Trophoblast cell (in vitro differentiated cells and primary cell): ENCODE data around the gene DHRS1.

Experiments used
- DNase-seq, 2 donors: peaks; one replicate each; pipeline ENCODE4 v3.0.0-alpha.2; 2016
- H2AFZ ChIP-seq: 2 replicates; pipeline ENCODE4 v1.6.1; 2013; ENCODE audit warnings: low read length, moderate library complexity, mild to moderate bottlenecking; ENCODE audit not compliant: insufficient read depth, poor library complexity
- H2AK5ac ChIP-seq: 2 replicates; pipeline ENCODE4 v1.6.1; 2013; ENCODE audit warnings: mild to moderate bottlenecking, low read length
- H2BK120ac ChIP-seq: 2 replicates; pipeline ENCODE4 v1.6.1; 2013; ENCODE audit warnings: low read length, mild to moderate bottlenecking, moderate library complexity; ENCODE audit not compliant: insufficient read depth, poor library complexity
- H2BK12ac ChIP-seq: 2 replicates; pipeline ENCODE4 v1.6.1; 2013; ENCODE audit warnings: mild to moderate bottlenecking, low read length, moderate library complexity
- H2BK5ac ChIP-seq: 2 replicates; pipeline ENCODE4 v1.6.1; 2013; ENCODE audit warnings: low read length, low read depth, moderate library complexity, mild to moderate bottlenecking; ENCODE audit not compliant: poor library complexity
- H3K14ac ChIP-seq: 2 replicates; pipeline ENCODE4 v1.6.1; 2013; ENCODE audit warnings: mild to moderate bottlenecking, low read length
- H3K18ac ChIP-seq: 2 replicates; pipeline ENCODE4 v1.6.1; 2013; ENCODE audit warnings: mild to moderate bottlenecking, low read length
- H3K23ac ChIP-seq: 2 replicates; pipeline ENCODE4 v1.6.1; 2013; ENCODE audit warnings: low read length
- H3K27ac ChIP-seq: 2 replicates; pipeline ENCODE4 v1.5.1; 2013; ENCODE audit warnings: low read depth, mild to moderate bottlenecking, inconsistent platforms, low read length, moderate library complexity
- H3K27me3 ChIP-seq: 2 replicates; pipeline ENCODE4 v1.6.1; 2013; ENCODE audit warnings: inconsistent platforms, mild to moderate bottlenecking, low read length, moderate library complexity; ENCODE audit not compliant: insufficient read depth
- H3K36me3 ChIP-seq, 2 experiments: 1 replicate in 1 of 2; 2 replicates in 1 of 2; pipeline ENCODE4 v1.6.1; 2013; ENCODE audit warnings: low read length in 2 of 2, mild to moderate bottlenecking in 2 of 2, moderate library complexity in 1 of 2; ENCODE audit not compliant: insufficient read depth in 2 of 2, control insufficient read depth in 1 of 2
- H3K4ac ChIP-seq: 2 replicates; pipeline ENCODE4 v1.6.1; 2013; ENCODE audit warnings: low read depth, mild to moderate bottlenecking, low read length, moderate library complexity
- H3K4me1 ChIP-seq, 2 experiments: 1 replicate in 1 of 2; 2 replicates in 1 of 2; pipeline ENCODE4 v1.6.1; 2013; ENCODE audit warnings: low read length in 2 of 2, mild to moderate bottlenecking in 2 of 2, moderate library complexity in 1 of 2; ENCODE audit not compliant: insufficient read depth in 2 of 2, control insufficient read depth in 1 of 2
- H3K4me2 ChIP-seq: 2 replicates; pipeline ENCODE4 v1.6.1; 2013; ENCODE audit warnings: inconsistent platforms, mild to moderate bottlenecking, low read length, moderate library complexity
- H3K4me3 ChIP-seq: 2 replicates; pipeline ENCODE4 v1.5.1; 2013; ENCODE audit warnings: mild to moderate bottlenecking, low read depth, low read length, inconsistent platforms
- H3K79me1 ChIP-seq: one replicate; pipeline ENCODE4 v1.6.1; 2013; ENCODE audit warnings: low read length
- H3K79me2 ChIP-seq: 2 replicates; pipeline ENCODE4 v1.6.1; 2013; ENCODE audit warnings: low read length, mild to moderate bottlenecking; ENCODE audit not compliant: control insufficient read depth, insufficient read depth, poor library complexity
- H3K9ac ChIP-seq: 2 replicates; pipeline ENCODE4 v1.6.1; 2013; ENCODE audit warnings: mild to moderate bottlenecking, low read length
- H3K9me3 ChIP-seq: 2 replicates; pipeline ENCODE4 v1.6.1; 2013; ENCODE audit warnings: low read depth, mild to moderate bottlenecking, control low read depth, inconsistent platforms, low read length; ENCODE audit not compliant: insufficient read depth
- H4K12ac ChIP-seq: 2 replicates; pipeline ENCODE4 v1.6.1; 2013; ENCODE audit warnings: low read depth, mild to moderate bottlenecking, low read length, moderate library complexity
- H4K8ac ChIP-seq: 2 replicates; pipeline ENCODE4 v1.6.1; 2013; ENCODE audit warnings: low read depth, mild to moderate bottlenecking, low read length, moderate library complexity
- H4K91ac ChIP-seq: one replicate; pipeline ENCODE4 v1.6.1; 2013; ENCODE audit warnings: low read depth, mild to moderate bottlenecking, low read length, moderate library complexity
- WGBS: extraction: QIAGEN DNeasy Blood & Tissue Kit; methylation state at CpG from one replicate; pipeline ENCODE4 v1.1.7; 2013; ENCODE audit warnings: missing lambda C conversion rate; ENCODE audit not compliant: insufficient read length, insufficient coverage; ENCODE audit errors: extremely low coverage; 5-methylcytosine and 5-hydroxymethylcytosine counted together

The DHRS1 gene

GRCh38 chr14:24263848-24264247 is 35.7 kb downstream of the DHRS1 start:
- H4K12ac ChIP-seq, result no peak overlapping the region
- peak overlapping the region; percentile 41 for H3K4me2 ChIP-seq
- no peaks in the 10 kb centered on the region for H3K27me3 ChIP-seq
- peaks cover 37 to 47% of the 10 kb centered on the region in 2 experiments for H3K36me3 ChIP-seq
- H3K9me3 ChIP-seq, result no peaks in the 10 kb centered on the region
- H2BK120ac ChIP-seq, result peak overlapping the region; percentile 86
- peak overlapping the region; percentile 81 for H3K14ac ChIP-seq
- H2AK5ac ChIP-seq, result peak overlapping the region; percentile 72
- H3K4ac ChIP-seq, result peak overlapping the region; percentile 37
- peak overlapping the region; percentile 89 for H2BK12ac ChIP-seq
- no peak overlapping the region for H3K23ac ChIP-seq
- H3K79me2 ChIP-seq, result peaks cover 10% of the 10 kb centered on the region
- WGBS, result no CpG with 5 or more reads among the region's 6 CpGs
- peak overlapping the region; percentile 98 for H3K27ac ChIP-seq
- H2BK5ac ChIP-seq, result peak overlapping the region; percentile 76
- no peak overlapping the region for H2AFZ ChIP-seq
- no peak overlapping the region for H3K4me3 ChIP-seq
- no peak overlapping the region for H3K9ac ChIP-seq
- H4K91ac ChIP-seq, result peak overlapping the region; percentile 92
- peak in 1 of 2 donors; percentile 79 for DNase-seq
- H3K79me1 ChIP-seq, result peaks cover 32% of the 10 kb centered on the region
- peak overlapping the region; percentile 63 for H3K18ac ChIP-seq
- peak overlapping the region; percentile 68 for H4K8ac ChIP-seq
- peaks cover 35 to 37% of the 10 kb centered on the region in 2 experiments for H3K4me1 ChIP-seq

GRCh38 chr14:24262821-24263733 is 36.5 kb downstream of the DHRS1 start, which contains the start of gene TGM1:
TGM1 (minus strand) TSS chr14:24263177; CDS start chr14:24262352, 825 bp downstream.
- H3K79me1 ChIP-seq, result peaks cover 32% of the 10 kb centered on the region
- H3K36me3 ChIP-seq, result peaks cover 41 to 48% of the 10 kb centered on the region in 2 experiments
- peak within 1 kb of the TSS; percentile 89 for H2BK12ac ChIP-seq
- H3K4me2 ChIP-seq, result peak within 1 kb of the TSS; percentile 43
- no peak within 1 kb of the TSS for H3K4me3 ChIP-seq
- peak within 1 kb of the TSS; percentile 81 for H3K14ac ChIP-seq
- peak within 1 kb of the TSS; percentile 98 for H3K27ac ChIP-seq
- H3K4ac ChIP-seq, result peak within 1 kb of the TSS; percentile 84
- no CpG with 5 or more reads among the region's 14 CpGs for WGBS
- peaks cover 35 to 37% of the 10 kb centered on the region in 2 experiments for H3K4me1 ChIP-seq
- peak within 1 kb of the TSS; percentile 56 for H4K12ac ChIP-seq
- DNase-seq, result peak; percentile 56 to 60
- no peak within 1 kb of the TSS for H3K9ac ChIP-seq
- no peaks in the 10 kb centered on the region for H3K27me3 ChIP-seq
- H2BK120ac ChIP-seq, result peak within 1 kb of the TSS; percentile 86
- H2AFZ ChIP-seq, result peak within 1 kb of the TSS; percentile 14
- H3K9me3 ChIP-seq, result no peaks in the 10 kb centered on the region
- H3K18ac ChIP-seq, result peak within 1 kb of the TSS; percentile 90
- peaks cover 10% of the 10 kb centered on the region for H3K79me2 ChIP-seq
- peak within 1 kb of the TSS; percentile 96 for H4K91ac ChIP-seq
- H2BK5ac ChIP-seq, result peak within 1 kb of the TSS; percentile 90
- H3K23ac ChIP-seq, result no peak within 1 kb of the TSS
- peak within 1 kb of the TSS; percentile 85 for H2AK5ac ChIP-seq
- H4K8ac ChIP-seq, result peak within 1 kb of the TSS; percentile 91

GRCh38 chr14:24261969-24262327 is 37.6 kb downstream of the DHRS1 start:
- DNase-seq, result no peak
- whole genome bisulfite sequencing, result no CpG with 5 or more reads among the region's 19 CpGs
- H3K23ac ChIP-seq, result no peak overlapping the region

GRCh38 chr14:24261256-24261968 is 38.2 kb downstream of the DHRS1 start:
- Histone ChIP-seq H2AFZ (no peak overlapping the region), H3K4ac (no peak overlapping the region), H3K14ac (no peak overlapping the region), H3K18ac (no peak overlapping the region), H3K9me3 (no peaks in the 10 kb centered on the region), H3K23ac (no peak overlapping the region), H3K4me2 (no peak overlapping the region), H4K12ac (no peak overlapping the region), H4K8ac (no peak overlapping the region), H3K79me1 (peaks cover 32% of the 10 kb centered on the region), H3K79me2 (peaks cover 10% of the 10 kb centered on the region), H3K4me1 (peaks cover 32 to 34% of the 10 kb centered on the region in 2 experiments), H2AK5ac (peak overlapping the region; percentile 8), H3K4me3 (no peak overlapping the region), H4K91ac (peak overlapping the region; percentile 96), H2BK12ac (no peak overlapping the region), H3K27ac (no peak overlapping the region), H3K9ac (no peak overlapping the region), H3K36me3 (peaks cover 33 to 38% of the 10 kb centered on the region in 2 experiments), H2BK120ac (no peak overlapping the region), H3K27me3 (no peaks in the 10 kb centered on the region), H2BK5ac (peak overlapping the region; percentile 7)
- DNase-seq, result no peak
- WGBS, result no CpG with 5 or more reads among the region's 20 CpGs

More at GRCh38 chr14:24261969-24262327, 37.6 kb downstream of the DHRS1 start:
- Histone ChIP-seq H3K27me3 (no peaks in the 10 kb centered on the region), H2BK12ac (peak overlapping the region; percentile 89), H3K4me1 (peaks cover 32 to 34% of the 10 kb centered on the region in 2 experiments), H4K12ac (no peak overlapping the region), H2BK120ac (peak overlapping the region; percentile 65), H3K18ac (peak overlapping the region; percentile 90), H2BK5ac (peak overlapping the region; percentile 7), H2AFZ (no peak overlapping the region), H2AK5ac (peak overlapping the region; percentile 85), H3K9me3 (no peaks in the 10 kb centered on the region), H4K91ac (peak overlapping the region; percentile 96), H3K27ac (peak overlapping the region; percentile 98), H3K4me2 (peak overlapping the region; percentile 43), H3K36me3 (peaks cover 36 to 42% of the 10 kb centered on the region in 2 experiments), H3K79me2 (peaks cover 10% of the 10 kb centered on the region), H3K14ac (peak overlapping the region; percentile 18), H3K79me1 (peaks cover 32% of the 10 kb centered on the region), H3K4me3 (no peak overlapping the region), H3K9ac (no peak overlapping the region), H3K4ac (peak overlapping the region; percentile 84), H4K8ac (peak overlapping the region; percentile 37)
